GM12878 (cell line): ENCODE results near the gene TNFAIP8L2. TPM values are rescaled to one million over a fixed set of nuclear protein-coding genes. Genes with fewer than 3 reads are reported as not detected.

Experiments
- ATAC-seq: fragments of 200-7000 bp; cut with Tn5 transposase; 3 replicates; pipeline ENCODE4 v1.9.1; 2020; ENCODE audit warnings: mild to moderate bottlenecking, moderate library complexity
- BruUV-seq: library from RNA; stranded (reverse); fragments of 400-500 nt; replicated peaks from 2 replicates; lab custom pipeline; 2021; lab: Mats Ljungman, UMichigan
- CTCF ChIA-PET: fragments of 300-600 bp; sonication (Branson Sonifier 250); formaldehyde crosslinking; extraction: SDS; loops from one replicate; lab custom pipeline; 2021; ENCODE audit warnings: inconsistent platforms; lab: Yijun Ruan, JAX
- POLR2A ChIA-PET: fragments of 350-600 bp; formaldehyde crosslinking; extraction: SDS; loops from one replicate; lab custom pipeline; 2021; ENCODE audit warnings: inconsistent platforms; lab: Charles Lee
- RAD21 ChIA-PET: fragments of 300-600 bp; sonication (Branson Sonifier 250); formaldehyde crosslinking; loops from one replicate; lab custom pipeline; 2023; ENCODE audit warnings: antibody characterized with exemption; ENCODE audit not compliant: unreplicated experiment; lab: Charles Lee
- SMC1A ChIA-PET: fragments of 300-600 bp; sonication (Branson Sonifier 250); formaldehyde crosslinking; loops from one replicate; lab custom pipeline; 2023; ENCODE audit not compliant: unreplicated experiment, uncharacterized antibody; lab: Charles Lee
- DNase-seq: peaks from one replicate; pipeline ENCODE4 v3.0.0-alpha.2; 2011; ENCODE audit warnings: low read depth, low spot score
- FAIRE-seq: peaks from 3 replicates; lab custom pipeline; 2011; peaks lifted over from hg19 to GRCh38; lab: Jason Lieb, UNC
- H2AFZ ChIP-seq: 2 replicates; pipeline ENCODE4 v1.6.0; 2011; ENCODE audit warnings: low read depth, low read length, control low read depth; ENCODE audit not compliant: control insufficient read depth
- H3K27ac ChIP-seq: 2 replicates; pipeline ENCODE4 v1.5.1; 2011; ENCODE audit warnings: control low read depth; ENCODE audit not compliant: control insufficient read depth, insufficient read depth
- H3K27me3 ChIP-seq, 2 experiments: replicated peaks in 1 of 2; 2 replicates each; pipeline versions ENCODE4 v1.6.0 to v1.6.1; 2011; ENCODE audit warnings: low read length in 1 of 2; ENCODE audit not compliant: control insufficient read depth in 2 of 2, insufficient read depth in 2 of 2
- H3K36me3 ChIP-seq, 2 experiments: 2 replicates each; pipeline ENCODE4 v1.5.1; 2011; ENCODE audit warnings: low read length in 1 of 2; ENCODE audit not compliant: control insufficient read depth in 2 of 2, insufficient read depth in 2 of 2
- H3K4me1 ChIP-seq: 2 replicates; pipeline ENCODE4 v1.6.1; 2011; ENCODE audit warnings: mild to moderate bottlenecking, low read length, moderate library complexity, mixed read lengths; ENCODE audit not compliant: control insufficient read depth, insufficient read depth
- H3K4me2 ChIP-seq: 2 replicates; pipeline ENCODE4 v1.6.0; 2011; ENCODE audit warnings: control low read depth; ENCODE audit not compliant: control insufficient read depth, insufficient read depth
- H3K4me3 ChIP-seq: fragments of 200-600 bp; sonication (generic); 2 replicates; pipeline ENCODE4 v1.5.1; 2016
- H3K79me2 ChIP-seq: 2 replicates; pipeline ENCODE4 v1.6.0; 2011; ENCODE audit warnings: low read length; ENCODE audit not compliant: control insufficient read depth, insufficient read depth
- H3K9ac ChIP-seq: 2 replicates; pipeline ENCODE4 v1.8.0; 2011; ENCODE audit warnings: low read length, control low read depth, mixed read lengths; ENCODE audit not compliant: control insufficient read depth, insufficient read depth
- H3K9me3 ChIP-seq: replicated peaks from 3 replicates; pipeline ENCODE4 v1.5.1; 2011; ENCODE audit warnings: mild to moderate bottlenecking, low read length; ENCODE audit not compliant: control insufficient read depth, insufficient read depth
- H4K20me1 ChIP-seq: 2 replicates; pipeline ENCODE4 v1.6.0; 2011; ENCODE audit not compliant: control insufficient read depth, insufficient read depth
- CHD2 ChIP-seq: IDR thresholded peaks from 2 replicates; pipeline ENCODE4 v1.6.1; 2011; ENCODE audit warnings: low read depth, low read length, improper control_type of control experiment, borderline replicate concordance
- IKZF2 ChIP-seq, 2 experiments: fragments of 450-650 bp; IDR thresholded peaks; 2 replicates each; pipeline ENCODE4 v1.6.1; 2017; ENCODE audit warnings: mild to moderate bottlenecking in 2 of 2, moderate library complexity in 2 of 2
- IRF3 ChIP-seq: fragments of 450-650 bp; IDR thresholded peaks from 2 replicates; pipeline ENCODE4 v1.6.1; 2014; ENCODE audit warnings: mild to moderate bottlenecking
- JUND ChIP-seq: IDR thresholded peaks from 2 replicates; pipeline ENCODE4 v1.6.1; 2012; ENCODE audit warnings: low read depth, mild to moderate bottlenecking, low read length, improper control_type of control experiment, moderate library complexity
- KLF5 ChIP-seq: fragments of 450-650 bp; IDR thresholded peaks from 2 replicates; pipeline ENCODE4 v1.6.1; 2014; ENCODE audit warnings: mild to moderate bottlenecking; ENCODE audit not compliant: partially characterized antibody
- MEF2B ChIP-seq: fragments of 450-650 bp; IDR thresholded peaks from 2 replicates; pipeline ENCODE4 v1.6.1; 2018; ENCODE audit warnings: mild to moderate bottlenecking, moderate library complexity; ENCODE audit not compliant: partially characterized antibody, poor library complexity, severe bottlenecking
- POU2F2 ChIP-seq: IDR thresholded peaks from 3 replicates; pipeline ENCODE4 v1.6.1; 2011; ENCODE audit warnings: low read depth, mild to moderate bottlenecking, low read length, borderline replicate concordance
- SMAD5 ChIP-seq: IDR thresholded peaks from 2 replicates; pipeline ENCODE4 v1.6.1; 2016; ENCODE audit warnings: antibody characterized with exemption, low read depth
- YY1 ChIP-seq: IDR thresholded peaks from 2 replicates; pipeline ENCODE4 v1.6.1; 2011; ENCODE audit warnings: low read depth, mild to moderate bottlenecking, low read length
- ZSCAN29 ChIP-seq: fragments of 450-650 bp; IDR thresholded peaks from 2 replicates; pipeline ENCODE4 v1.6.1; 2017; ENCODE audit warnings: mild to moderate bottlenecking, moderate library complexity
- WGBS: methylation state at CpG from one replicate; pipeline ENCODE4 v1.1.6; 2016; ENCODE audit warnings: low lambda C conversion rate; ENCODE audit not compliant: insufficient replicate concordance, insufficient coverage; ENCODE audit errors: missing lambda C conversion rate; 5-methylcytosine and 5-hydroxymethylcytosine counted together
- in situ Hi-C: fragments of 300-500 bp; cut with MboI; formaldehyde crosslinking; loops from 9 replicates; pipeline ENCODE4 v1.14.3; 2018; ENCODE audit warnings: mixed read lengths
- intact Hi-C: fragments of 100-400 bp; cut with micrococcal nuclease; formaldehyde crosslinking; loops from one replicate; pipeline ENCODE4 v1.14.2; 2022; ENCODE audit not compliant: unreplicated experiment
- polyA plus RNA-seq, 11 experiments: library from polyadenylated mRNA; depleted of rRNA in 4 of 11; unstranded in 6 of 11; stranded (reverse) in 5 of 11; fragments of >200 nt; fragmentation: Nextera tagmentation in 4 of 11; fragmentation: Illumina TruSeq in 1 of 11; extraction: Ambion mirVana in 4 of 11; extraction: Trizol in 1 of 11; gene quantifications; 1 replicate in 1 of 11; 2 replicates in 10 of 11; pipeline versions ENCODE4 v1.2.1 to v1.2.3, GENCODE V29; 2011 to 2016; ENCODE audit warnings: inconsistent platforms in 2 of 11, missing spikeins in 2 of 11, low read depth in 1 of 11
- total RNA-seq, 4 experiments: library from RNA; depleted of rRNA in 3 of 4; stranded (reverse); fragments of >200 nt in 3 of 4; fragmentation: Illumina TruSeq in 1 of 4; extraction: Trizol in 1 of 4; gene quantifications; 2 replicates each; pipeline versions ENCODE4 v1.2.1 to v1.2.3, GENCODE V29; 2013 to 2021

Gene TNFAIP8L2
- total and polyA plus RNA-seq, 10 of the 15 experiments (the other 5 are each of a cell fraction or from before 2014, with no cell fraction given): 5.4 to 26.3 (median 14.2) TPM

DNA sequence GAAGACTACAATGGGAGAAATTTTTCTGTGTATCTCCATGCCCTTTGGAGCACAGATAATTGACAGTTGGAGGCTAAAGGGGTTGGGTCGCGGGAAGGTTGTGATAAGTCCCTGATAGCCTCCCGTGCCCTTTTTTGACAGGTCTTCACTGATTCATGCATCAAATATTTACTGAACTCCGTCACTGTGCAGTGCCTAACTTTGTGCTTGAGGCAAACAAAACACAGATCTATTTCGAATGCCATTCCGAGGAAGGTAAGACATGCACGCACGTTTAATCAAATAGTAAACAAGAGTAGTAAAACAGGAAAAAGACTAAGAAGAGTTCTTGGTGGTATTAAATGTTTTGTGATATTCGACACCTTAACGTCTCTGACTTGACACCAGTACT, 41.4 kb downstream of the TNFAIP8L2 start:
- Histone ChIP-seq H3K4me3 (peak overlapping the region; percentile 98), H3K4me2 (peak overlapping the region; percentile 71), H3K36me3 (peaks cover 0 to 4% of the 10 kb centered on the region in 2 experiments; a peak in 1 of 4 replicates), H3K27me3 (no peaks in the 10 kb centered on the region), H3K9me3 (no peaks in the 10 kb centered on the region), H3K79me2 (peaks cover 42% of the 10 kb centered on the region), H3K4me1 (peaks cover 4% of the 10 kb centered on the region; the same call in 1 of the 2 replicates), H3K27ac (peak overlapping the region; percentile 82; the same call in 1 of the 2 replicates), H4K20me1 (no peaks in the 10 kb centered on the region), H3K9ac (peak overlapping the region; percentile 96; the same call in 1 of the 2 replicates), H2AFZ (peak overlapping the region; percentile 91)
- in situ Hi-C loops: no loop called here
- ChIA-PET CTCF (interaction anchor here (6.3 kb wide), 1 partner anchor 55 kb away, joined by 70 read pairs; the partner anchor contains the start of gene PSMD4), POLR2A (interaction anchor here (0.6 to 2.1 kb wide), 3 partner anchors 8 to 57 kb away, joined by 3 to 8 read pairs (median 6); partner anchors contain the start of genes PSMD4 and VPS72), SMC1A (interaction anchor here (1.1 kb wide), 1 partner anchor 54 kb away, joined by 5 read pairs; no protein-coding TSS in a partner anchor), RAD21 (no interaction called here)
- TSS peak; percentile 94 for BruUV-seq
- DNase-seq: no peak
- intact Hi-C loops: loop anchor here (2.0 to 5.0 kb wide), 4 partner anchors 83 to 201 kb away; partner anchors contain the start of genes PI4KB and PSMB4
- no peak for FAIRE-seq
- ATAC-seq: no peak
- TF ChIP-seq JUND (no peak), SMAD5 (0 out of 2 replicates have a peak, but pooled peaks have one; percentile 12)
- 13% methylated on average over 10 of the region's 10 CpGs for WGBS

DNA sequence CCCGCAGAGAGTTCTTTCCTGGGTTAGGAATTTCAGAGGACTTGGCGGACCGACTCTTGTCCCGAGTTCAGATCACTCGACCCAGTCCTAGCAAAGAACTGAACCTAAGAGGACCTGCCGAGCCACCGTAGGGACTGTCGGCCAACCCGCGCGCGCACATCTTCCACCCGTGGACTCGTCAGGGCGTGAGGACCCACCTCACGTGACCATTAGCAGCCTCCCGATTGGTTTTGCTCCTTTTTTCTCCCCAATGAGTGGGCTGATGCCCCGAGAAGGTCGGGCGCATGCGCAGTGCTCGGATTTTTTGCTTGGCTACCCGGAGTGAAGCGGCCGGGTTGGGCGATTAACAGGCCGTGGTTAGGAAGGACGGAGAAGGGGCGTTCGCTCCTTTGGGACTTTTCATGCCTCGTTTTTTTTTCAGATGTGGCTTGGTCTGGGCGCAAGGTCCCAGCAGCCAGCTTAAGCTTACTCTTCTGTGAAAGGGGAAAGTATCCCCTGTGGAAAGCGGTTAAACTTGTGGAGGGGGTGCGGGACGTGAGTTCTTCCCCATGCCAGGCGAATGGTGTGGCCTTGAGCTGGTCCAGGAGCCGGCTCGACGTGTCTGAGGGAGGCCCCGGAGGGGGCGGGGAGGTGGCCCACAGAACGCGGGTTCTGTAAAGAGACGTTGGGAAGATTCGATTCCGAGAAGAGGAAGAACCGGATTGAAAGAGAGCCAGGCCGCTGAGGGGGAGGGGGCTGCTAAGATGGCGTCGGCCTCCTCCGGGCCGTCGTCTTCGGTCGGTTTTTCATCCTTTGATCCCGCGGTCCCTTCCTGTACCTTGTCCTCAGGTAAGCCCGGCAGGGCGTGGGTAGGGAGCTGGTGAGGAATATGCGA, 42.0 kb downstream of the TNFAIP8L2 start, which contains the start of gene PIP5K1A:
Gene PIP5K1A, plus strand, starts transcription at position 299 of the 874 bp plus-strand sequence. Its CDS starts 445 bp downstream, at position 744.
- Histone ChIP-seq H3K36me3 (peaks cover 0 to 5% of the 10 kb centered on the region in 2 experiments; a peak in 1 of 4 replicates), H3K9me3 (no peaks in the 10 kb centered on the region), H3K4me3 (peak within 1 kb of the TSS; percentile 98), H3K4me2 (peak within 1 kb of the TSS; percentile 82), H3K9ac (peak within 1 kb of the TSS; percentile 96), H3K27me3 (no peaks in the 10 kb centered on the region), H2AFZ (peak within 1 kb of the TSS; percentile 91), H3K27ac (peak within 1 kb of the TSS; percentile 82), H3K4me1 (peaks cover 4% of the 10 kb centered on the region; the same call in 1 of the 2 replicates), H3K79me2 (peaks cover 45% of the 10 kb centered on the region), H4K20me1 (no peaks in the 10 kb centered on the region)
- DNase-seq (peak; percentile 93), FAIRE-seq (peak; percentile 83), ATAC-seq (peak; percentile 92)
- TSS peak; percentile 79 for BruUV-seq
- ChIA-PET RAD21 (interaction anchor here (0.9 kb wide), 1 partner anchor 53 kb away, joined by 3 read pairs; no protein-coding TSS in a partner anchor), SMC1A (interaction anchor here (0.6 to 2.0 kb wide), 2 partner anchors 54 to 56 kb away, joined by 3 to 7 read pairs; partner anchors contain the start of gene PSMD4), POLR2A (interaction anchor here (0.7 to 2.1 kb wide), 8 partner anchors 9 to 128 kb away, joined by 3 to 8 read pairs (median 3); partner anchors contain the start of genes GABPB2, PSMD4, TNFAIP8L2 and VPS72), CTCF (interaction anchor here (0.5 to 4.3 kb wide), 3 partner anchors 32 to 476 kb away, joined by 4 to 25 read pairs (median 5); no protein-coding TSS in a partner anchor)
- intact Hi-C loops (loop anchor here (2.0 to 5.0 kb wide), 2 partner anchors 82 to 129 kb away; partner anchors contain the start of gene PI4KB), in situ Hi-C loops (no loop called here)
- whole genome bisulfite sequencing: under 1% methylated on average over 60 of the region's 60 CpGs
- TF ChIP-seq KLF5 (no peak), IKZF2 (IDR thresholded peaks at IDR 0.05) (peak; percentile 11 to 38; a peak in 1 of 4 replicates), YY1 (peak; percentile 95), CHD2 (peak; percentile 73; the same call in 1 of the 2 replicates), MEF2B (peak; percentile 11), IRF3 (peak; percentile 25; the same call in 1 of the 2 replicates), POU2F2 (0 out of 3 replicates have a peak, but pooled peaks have one; percentile 44), ZSCAN29 (peak; percentile 61; the same call in 1 of the 2 replicates)
